Common myeloid progenitor, CD34-positive (primary cell): Measurements from ENCODE around the gene NRG3.

Experiments used
- CTCF ChIA-PET: fragments of 350-600 bp; sonication (Branson Sonifier 250); formaldehyde crosslinking; loops from one replicate; lab custom pipeline; 2021; ENCODE audit warnings: antibody characterized with exemption; lab: Charles Lee
- POLR2A ChIA-PET: fragments of 350-600 bp; sonication (Branson Sonifier 250); formaldehyde crosslinking; loops from one replicate; lab custom pipeline; 2021; ENCODE audit warnings: antibody characterized with exemption; lab: Charles Lee
- DNase-seq, 3 donors: peaks; one replicate each; pipeline versions ENCODE4 v3.0.0 to v3.0.0-alpha.2; 2013
- H3K27ac ChIP-seq, 2 experiments: 1 replicate in 1 of 2; 2 replicates in 1 of 2; pipeline ENCODE4 v1.7.0; 2013; ENCODE audit warnings: inconsistent platforms in 2 of 2, low read length in 2 of 2, mild to moderate bottlenecking in 2 of 2, low read depth in 1 of 2, moderate library complexity in 1 of 2; ENCODE audit not compliant: severe bottlenecking in 2 of 2, insufficient read depth in 1 of 2, poor library complexity in 1 of 2
- H3K27me3 ChIP-seq, 5 experiments: replicated peaks in 2 of 5; 1 replicate in 3 of 5; 2 replicates in 2 of 5; pipeline versions ENCODE4 v1.6.1 to v1.7.0; 2013; ENCODE audit warnings: low read length in 4 of 5, mild to moderate bottlenecking in 2 of 5, moderate library complexity in 2 of 5, inconsistent platforms in 1 of 5; ENCODE audit not compliant: insufficient read depth in 5 of 5, control insufficient read depth in 4 of 5
- H3K36me3 ChIP-seq, 4 experiments: 1 replicate in 2 of 4; 2 replicates in 2 of 4; pipeline versions ENCODE4 v1.6.1 to v1.7.0; 2013; ENCODE audit warnings: low read length in 3 of 4, control low read depth in 1 of 4, mild to moderate bottlenecking in 1 of 4; ENCODE audit not compliant: control insufficient read depth in 4 of 4, insufficient read depth in 4 of 4
- H3K4me1 ChIP-seq, 4 experiments: 1 replicate in 3 of 4; 2 replicates in 1 of 4; pipeline versions ENCODE4 v1.6.1 to v1.7.1; 2013; ENCODE audit warnings: low read length in 3 of 4, mild to moderate bottlenecking in 3 of 4, control low read depth in 1 of 4, inconsistent platforms in 1 of 4, moderate library complexity in 1 of 4; ENCODE audit not compliant: control insufficient read depth in 4 of 4, insufficient read depth in 4 of 4; ENCODE audit errors: control extremely low read depth in 1 of 4
- H3K4me3 ChIP-seq, 7 experiments: 1 replicate in 4 of 7; 2 replicates in 3 of 7; pipeline versions ENCODE4 v1.5.1 to v1.7.0; 2013; ENCODE audit warnings: mild to moderate bottlenecking in 7 of 7, low read length in 6 of 7, moderate library complexity in 6 of 7, inconsistent platforms in 2 of 7, low read depth in 2 of 7, control low read depth in 1 of 7; ENCODE audit not compliant: insufficient read depth in 4 of 7, control insufficient read depth in 1 of 7; ENCODE audit errors: extremely low read depth in 1 of 7
- H3K9me3 ChIP-seq, 5 experiments: 1 replicate in 4 of 5; 2 replicates in 1 of 5; pipeline versions ENCODE4 v1.6.1 to v1.7.1; 2013; ENCODE audit warnings: low read length in 4 of 5, mild to moderate bottlenecking in 2 of 5, inconsistent platforms in 1 of 5, low read depth in 1 of 5, moderate library complexity in 1 of 5; ENCODE audit not compliant: control insufficient read depth in 4 of 5, insufficient read depth in 2 of 5; ENCODE audit errors: control extremely low read depth in 1 of 5
- WGBS: methylation state at CpG from one replicate; pipeline ENCODE4 v1.1.5; 2013; ENCODE audit not compliant: insufficient coverage; 5-methylcytosine and 5-hydroxymethylcytosine counted together

The NRG3 gene

DNA sequence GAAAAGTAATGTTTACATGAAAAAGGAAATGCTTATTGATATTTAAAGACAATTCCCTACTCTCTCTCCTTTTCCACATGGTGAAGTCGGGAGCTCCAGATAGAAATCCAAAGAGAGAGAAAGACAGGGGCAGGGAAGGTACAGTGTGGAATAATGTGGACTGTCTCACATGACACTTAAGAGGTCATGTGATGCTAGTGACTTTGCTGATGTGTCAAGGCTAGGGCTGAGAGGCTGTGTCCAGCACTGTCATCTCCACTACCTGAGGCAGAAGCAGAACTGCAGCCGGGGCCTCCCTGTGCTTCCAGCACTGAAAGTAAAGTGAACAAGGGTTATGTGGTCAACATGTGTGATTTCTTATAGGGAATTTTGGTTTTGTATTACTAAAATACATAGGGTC lies 26.0 kb downstream of the NRG3 start:
- WGBS = no CpG with 5 or more reads among the region's 2 CpGs
- Histone ChIP-seq H3K9me3 (no peaks in the 10 kb centered on the region), H3K36me3 (no peaks in the 10 kb centered on the region), H3K4me1 (no peaks in the 10 kb centered on the region), H3K4me3 (no peak overlapping the region), H3K27me3 (no peaks in the 10 kb centered on the region), H3K27ac (no peak overlapping the region)
- DNase-seq = no peak
- CTCF ChIA-PET = no interaction called here
- POLR2A ChIA-PET = no interaction called here

DNA sequence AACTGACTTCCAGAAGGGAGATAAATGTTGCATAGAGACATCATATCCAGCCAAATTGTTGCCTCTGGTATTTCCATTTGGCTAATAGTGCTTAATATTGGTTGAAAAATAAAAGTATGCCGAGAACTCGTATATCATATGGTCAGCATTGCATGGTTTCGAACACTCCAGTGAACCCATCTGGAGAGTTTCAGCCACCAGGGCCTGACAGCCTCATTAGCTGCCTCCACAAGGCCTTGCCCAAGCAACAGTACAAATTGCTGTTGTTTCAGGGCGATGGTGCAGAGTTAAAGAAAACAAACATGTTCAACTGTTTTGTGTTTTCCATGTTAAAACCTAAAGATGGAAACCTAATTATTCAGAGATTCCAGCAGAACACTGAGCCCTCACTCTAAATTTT lies 28.5 kb downstream of the NRG3 start:
- ChIA-PET CTCF (no interaction called here), POLR2A (no interaction called here)
- whole genome bisulfite sequencing = 98% methylated on average over 4 of the region's 4 CpGs
- no peak for DNase-seq
- Histone ChIP-seq H3K4me3 (no peak overlapping the region), H3K4me1 (no peaks in the 10 kb centered on the region), H3K36me3 (no peaks in the 10 kb centered on the region), H3K9me3 (no peaks in the 10 kb centered on the region), H3K27ac (no peak overlapping the region), H3K27me3 (no peaks in the 10 kb centered on the region)

DNA sequence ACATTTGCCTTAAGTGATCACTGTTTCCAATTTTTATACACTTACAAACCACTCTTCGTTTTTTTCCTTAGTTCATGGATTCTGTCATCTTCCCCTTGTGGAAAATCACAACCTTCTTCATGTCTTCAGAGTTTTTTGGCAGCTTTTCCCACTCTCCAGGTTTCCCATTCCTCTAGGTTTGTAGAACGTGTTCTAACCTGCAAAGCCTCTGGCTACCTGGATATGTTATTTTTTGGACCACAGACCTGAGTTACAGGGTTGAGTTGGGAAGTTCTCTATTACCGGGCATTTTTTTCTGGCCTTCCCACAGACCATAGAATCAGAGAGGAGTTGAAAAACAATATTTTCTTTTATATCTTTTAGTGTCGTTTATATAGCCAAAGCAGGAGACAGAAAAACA lies 30.2 kb downstream of the NRG3 start:
- H3K4me1 ChIP-seq = no peaks in the 10 kb centered on the region
- no peak for DNase-seq
- H3K4me3 ChIP-seq = no peak overlapping the region
- H3K36me3 ChIP-seq = no peaks in the 10 kb centered on the region
- no peak overlapping the region for H3K27ac ChIP-seq
- H3K9me3 ChIP-seq = no peaks in the 10 kb centered on the region
- ChIA-PET CTCF (no interaction called here), POLR2A (no interaction called here)
- WGBS = 100% methylated on average over 3 of the region's 4 CpGs
- H3K27me3 ChIP-seq = no peaks in the 10 kb centered on the region

DNA sequence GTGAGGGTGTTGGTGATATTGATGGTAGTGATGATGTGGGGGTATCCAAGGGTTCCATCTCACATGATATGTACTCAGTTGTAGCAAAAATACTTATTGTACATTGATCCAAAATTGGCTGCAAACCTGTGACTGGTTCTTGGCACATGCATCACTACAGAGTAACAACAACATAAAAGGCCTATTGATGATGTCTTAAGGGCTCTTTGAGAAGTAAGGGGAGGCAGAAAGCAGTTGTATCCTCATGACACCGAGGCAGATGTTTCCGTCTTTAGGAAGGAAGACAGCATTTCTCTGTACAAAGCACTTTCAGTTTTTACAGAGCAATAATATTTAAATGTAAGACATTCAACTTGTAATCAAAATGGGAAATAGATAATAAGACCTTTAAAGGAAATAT lies 34.5 kb downstream of the NRG3 start:
- Histone ChIP-seq H3K4me3 (no peak overlapping the region), H3K4me1 (no peaks in the 10 kb centered on the region), H3K27me3 (peaks cover 0 to 1% (median 0%) of the 10 kb centered on the region in 5 experiments), H3K36me3 (no peaks in the 10 kb centered on the region), H3K9me3 (no peaks in the 10 kb centered on the region), H3K27ac (no peak overlapping the region)
- POLR2A ChIA-PET = no interaction called here
- no peak for DNase-seq
- no CpG with 5 or more reads among the region's 2 CpGs for WGBS
- CTCF ChIA-PET = no interaction called here

DNA sequence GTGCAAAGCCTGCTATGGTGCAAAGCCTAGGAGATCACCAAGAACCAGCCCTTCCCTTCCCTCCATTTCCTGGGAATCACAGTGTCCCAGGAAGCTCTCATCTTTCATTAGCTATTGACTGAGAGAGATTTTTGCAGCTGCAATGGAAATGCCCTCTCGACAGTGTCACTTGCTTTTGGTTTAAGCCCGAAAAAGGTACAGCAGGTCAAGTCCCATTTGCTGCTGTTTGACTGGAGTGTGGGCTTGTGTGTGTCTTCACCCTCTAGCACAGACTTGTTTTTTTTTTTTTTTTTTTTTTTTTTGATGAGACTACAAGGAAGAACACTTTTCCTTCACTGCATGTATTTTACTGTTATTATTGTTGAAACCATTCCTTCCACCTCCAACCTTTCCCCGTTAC lies 36.3 kb downstream of the NRG3 start:
- Histone ChIP-seq H3K4me3 (no peak overlapping the region), H3K4me1 (no peaks in the 10 kb centered on the region), H3K27ac (no peak overlapping the region), H3K36me3 (no peaks in the 10 kb centered on the region), H3K9me3 (no peaks in the 10 kb centered on the region), H3K27me3 (peaks cover 0 to 1% (median 0%) of the 10 kb centered on the region in 5 experiments)
- ChIA-PET POLR2A (no interaction called here), CTCF (no interaction called here)
- WGBS = 60% methylated on average over 1 of the region's 3 CpGs
- DNase-seq = no peak

DNA sequence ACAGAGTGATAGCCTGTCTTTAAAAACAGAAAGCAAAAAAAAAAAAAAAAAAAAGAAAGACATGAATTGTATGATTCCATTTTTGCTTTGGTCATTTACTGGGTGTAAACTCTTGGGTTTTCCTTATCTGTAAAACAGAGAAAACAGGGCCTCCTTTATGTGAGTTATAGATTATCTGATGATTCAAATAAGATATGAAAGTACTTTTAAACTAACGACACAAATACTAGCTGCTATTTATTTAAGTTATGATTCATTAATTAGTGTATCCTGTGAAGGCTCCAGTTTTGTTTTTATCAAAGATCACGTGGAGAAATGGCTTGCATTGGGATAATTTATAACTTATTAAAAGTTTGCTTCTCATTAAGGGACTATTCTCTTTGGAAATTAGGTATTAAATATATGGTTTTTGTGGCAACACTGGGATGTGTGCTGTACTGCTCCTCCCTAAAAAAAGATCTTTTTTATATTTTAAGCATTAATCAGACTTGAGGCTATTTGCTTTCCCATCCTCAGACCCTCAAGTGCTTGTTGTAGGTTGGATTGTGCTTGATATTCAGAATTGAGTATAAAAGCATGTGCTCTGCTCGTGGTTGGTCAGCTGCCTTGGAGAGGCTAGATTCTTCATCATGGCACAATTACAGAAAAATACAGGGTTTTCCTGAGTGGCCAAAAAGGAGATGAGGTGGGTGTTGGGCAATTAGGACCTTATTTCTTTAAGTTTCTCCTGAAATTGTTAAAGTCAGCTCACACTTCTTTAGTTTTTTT lies 39.9 kb downstream of the NRG3 start:
- ChIA-PET CTCF (no interaction called here), POLR2A (no interaction called here)
- H3K4me3 ChIP-seq = no peak overlapping the region
- DNase-seq = no peak
- H3K36me3 ChIP-seq = no peaks in the 10 kb centered on the region
- H3K9me3 ChIP-seq = no peaks in the 10 kb centered on the region
- H3K4me1 ChIP-seq = no peaks in the 10 kb centered on the region
- peaks cover 0 to 1% (median 0%) of the 10 kb centered on the region in 5 experiments for H3K27me3 ChIP-seq
- 100% methylated on average over 1 of the region's 3 CpGs for WGBS
- H3K27ac ChIP-seq = no peak overlapping the region

DNA sequence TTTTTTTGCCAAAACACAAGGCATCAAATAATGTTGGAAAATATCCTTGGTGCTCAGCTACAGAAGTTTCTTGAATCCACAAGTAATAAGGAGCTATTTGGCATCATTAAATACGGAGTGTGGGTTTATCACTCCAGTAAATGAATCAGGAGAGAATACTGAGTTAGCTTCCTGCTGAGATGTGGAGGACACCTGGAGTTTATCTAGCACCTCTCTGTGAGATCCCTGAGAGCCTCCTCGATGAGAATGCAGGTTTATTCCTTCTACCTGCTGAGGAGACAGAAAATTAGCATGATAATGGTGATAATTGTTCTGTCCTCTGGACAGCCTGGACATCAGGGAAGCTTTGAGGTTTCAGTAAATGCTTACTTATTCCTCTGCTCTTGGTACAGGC lies 40.5 kb downstream of the NRG3 start:
- H3K27me3 ChIP-seq = peaks cover 0 to 1% (median 0%) of the 10 kb centered on the region in 5 experiments
- ChIA-PET POLR2A (no interaction called here), CTCF (no interaction called here)

More for the DNA sequence above, 40.5 kb downstream of the NRG3 start:
- no peak overlapping the region for H3K4me3 ChIP-seq
- H3K4me1 ChIP-seq = no peaks in the 10 kb centered on the region
- 90% methylated on average over 1 of the region's 2 CpGs for WGBS
- H3K36me3 ChIP-seq = no peaks in the 10 kb centered on the region
- DNase-seq = no peak
- H3K27ac ChIP-seq = no peak overlapping the region
- no peaks in the 10 kb centered on the region for H3K9me3 ChIP-seq
